Neural progenitor cell (in vitro differentiated cells): Measurements from ENCODE around the gene TMEM82.

Experiments
- CTCF ChIP-seq: fragments of 200-600 bp; sonication (generic); IDR thresholded peaks from 2 replicates; pipeline ENCODE4 v1.5.1; 2017; ENCODE audit warnings: antibody characterized with exemption, mild to moderate bottlenecking
- EZH2 ChIP-seq: fragments of 200-600 bp; sonication (generic); IDR thresholded peaks from 2 replicates; pipeline ENCODE4 v1.6.1; 2017; ENCODE audit warnings: antibody characterized with exemption, mild to moderate bottlenecking, moderate library complexity

- TF ChIP-seq CTCF (no peak), EZH2 (no peak)
Observed at GRCh38 chr1:15718199-15718601, 24.1 kb upstream of the TMEM82 start.
